H1 (cell line): ENCODE results near the gene GSAP. TPM values are rescaled to one million over a fixed set of nuclear protein-coding genes. Genes with fewer than 3 reads are reported as not detected.

Experiments
- CTCF ChIA-PET: fragments of 300-600 bp; sonication (Branson Sonifier 250); formaldehyde crosslinking; loops from one replicate; lab custom pipeline; 2021; ENCODE audit not compliant: partially characterized antibody; lab: Charles Lee
- POLR2A ChIA-PET: fragments of 300-600 bp; sonication (Branson Sonifier 250); formaldehyde crosslinking; loops from one replicate; lab custom pipeline; 2021; ENCODE audit warnings: inconsistent platforms; ENCODE audit not compliant: partially characterized antibody; lab: Charles Lee
- DNase-seq, 2 experiments: peaks; one replicate each; pipeline versions ENCODE4 v3.0.0 to v3.0.0-alpha.2; 2010 to 2022; ENCODE audit warnings: low spot score in 2 of 2, low read depth in 1 of 2, mixed read lengths in 1 of 2
- FAIRE-seq: peaks from 2 replicates; lab custom pipeline; 2011; peaks lifted over from hg19 to GRCh38; lab: Jason Lieb, UNC
- H2AFZ ChIP-seq: 2 replicates; pipeline ENCODE4 v1.8.1; 2012; ENCODE audit warnings: low read length, inconsistent platforms
- H2AK5ac ChIP-seq: 2 replicates; pipeline ENCODE4 v1.6.1; 2013; ENCODE audit warnings: low read depth, low read length
- H2BK120ac ChIP-seq: replicated peaks from 2 replicates; pipeline ENCODE3; 2013; ENCODE audit warnings: low read depth, low read length, inconsistent platforms
- H2BK12ac ChIP-seq: 2 replicates; pipeline ENCODE4 v1.6.1; 2013; ENCODE audit warnings: low read depth, low read length
- H2BK15ac ChIP-seq: 2 replicates; pipeline ENCODE4 v1.6.1; 2013; ENCODE audit warnings: low read length
- H2BK20ac ChIP-seq: 2 replicates; pipeline ENCODE4 v1.6.1; 2013; ENCODE audit warnings: low read length
- H2BK5ac ChIP-seq: 2 replicates; pipeline ENCODE4 v1.6.1; 2013; ENCODE audit warnings: low read depth, low read length
- H3K14ac ChIP-seq: 2 replicates; pipeline ENCODE4 v1.6.1; 2013; ENCODE audit warnings: inconsistent platforms; ENCODE audit not compliant: insufficient read length
- H3K18ac ChIP-seq: 2 replicates; pipeline ENCODE4 v1.6.1; 2013; ENCODE audit warnings: low read length; ENCODE audit errors: extremely low read depth
- H3K23ac ChIP-seq: 2 replicates; pipeline ENCODE4 v1.6.1; 2013; ENCODE audit warnings: inconsistent platforms; ENCODE audit not compliant: insufficient read length
- H3K23me2 ChIP-seq: 2 replicates; pipeline ENCODE4 v1.6.1; 2013; ENCODE audit warnings: low read depth, low read length
- H3K27ac ChIP-seq: 2 replicates; pipeline ENCODE4 v1.6.1; 2011; ENCODE audit warnings: low read depth, low read length, inconsistent platforms
- H3K27me3 ChIP-seq, 4 experiments: replicated peaks in 1 of 4; 1 replicate in 1 of 4; 2 replicates in 3 of 4; pipeline versions ENCODE4 v1.6.1 to v1.8.1; 2011 to 2013; ENCODE audit warnings: low read length in 3 of 4, mild to moderate bottlenecking in 3 of 4, inconsistent platforms in 2 of 4, mixed read lengths in 2 of 4, moderate library complexity in 1 of 4; ENCODE audit not compliant: control insufficient read depth in 3 of 4, insufficient read depth in 3 of 4; ENCODE audit errors: extremely low read depth in 1 of 4
- H3K36me3 ChIP-seq, 4 experiments: 2 replicates each; pipeline versions ENCODE4 v1.6.1 to v1.8.1; 2011 to 2013; ENCODE audit warnings: mild to moderate bottlenecking in 4 of 4, low read length in 3 of 4, moderate library complexity in 2 of 4, control low read depth in 1 of 4, inconsistent platforms in 1 of 4; ENCODE audit not compliant: insufficient read depth in 4 of 4, control insufficient read depth in 2 of 4
- H3K4ac ChIP-seq: replicated peaks from 2 replicates; pipeline ENCODE3; 2013; ENCODE audit warnings: low read length, low read depth, mixed read lengths, inconsistent platforms; ENCODE audit not compliant: insufficient read length
- H3K4me1 ChIP-seq, 4 experiments: replicated peaks in 1 of 4; 1 replicate in 1 of 4; 2 replicates in 3 of 4; pipeline versions ENCODE4 v1.6.1 to v1.8.1; 2011 to 2013; ENCODE audit warnings: low read length in 3 of 4, inconsistent platforms in 2 of 4, mixed read lengths in 1 of 4; ENCODE audit not compliant: insufficient read depth in 4 of 4, control insufficient read depth in 3 of 4
- H3K4me2 ChIP-seq, 2 experiments: 2 replicates each; pipeline versions ENCODE4 v1.6.1 to v1.8.1; 2011 to 2013; ENCODE audit warnings: low read depth in 2 of 2, low read length in 2 of 2, control low read depth in 1 of 2, inconsistent platforms in 1 of 2, mild to moderate bottlenecking in 1 of 2; ENCODE audit not compliant: insufficient read depth in 1 of 2
- H3K4me3 ChIP-seq, 4 experiments: fragments of 200-600, 300-600 bp in 1 of 4; sonication (generic), shearing (Covaris generic), sonication (Bioruptor Twin) in 1 of 4; 2 replicates each; pipeline versions ENCODE4 v1.5.1 to v1.8.1; 2011 to 2016; ENCODE audit warnings: low read length in 4 of 4, low read depth in 3 of 4, control low read depth in 2 of 4, inconsistent platforms in 2 of 4, mild to moderate bottlenecking in 2 of 4, mixed read lengths in 1 of 4, moderate library complexity in 1 of 4; ENCODE audit not compliant: insufficient read depth in 2 of 4; ENCODE audit errors: extremely low read depth in 1 of 4
- H3K56ac ChIP-seq: replicated peaks from 2 replicates; pipeline ENCODE3; 2013; ENCODE audit warnings: low read depth, mild to moderate bottlenecking, mixed read lengths, low read length, inconsistent platforms; ENCODE audit not compliant: insufficient read length
- H3K79me1 ChIP-seq: 2 replicates; pipeline ENCODE4 v1.6.1; 2013; ENCODE audit warnings: low read depth, low read length, control low read depth
- H3K79me2 ChIP-seq, 2 experiments: 2 replicates each; pipeline versions ENCODE4 v1.6.1 to v1.8.1; 2012 to 2013; ENCODE audit warnings: low read length in 2 of 2, mild to moderate bottlenecking in 2 of 2, inconsistent platforms in 1 of 2; ENCODE audit not compliant: insufficient read depth in 2 of 2, control insufficient read depth in 1 of 2
- H3K9ac ChIP-seq, 4 experiments: replicated peaks in 1 of 4; 1 replicate in 1 of 4; 2 replicates in 3 of 4; pipeline versions ENCODE4 v1.6.1 to v1.8.1; 2011 to 2013; ENCODE audit warnings: low read depth in 3 of 4, low read length in 3 of 4, control low read depth in 2 of 4, mild to moderate bottlenecking in 2 of 4, moderate library complexity in 2 of 4, inconsistent platforms in 1 of 4; ENCODE audit errors: extremely low read depth in 1 of 4
- H3K9me3 ChIP-seq, 2 experiments: 2 replicates each; pipeline versions ENCODE4 v1.6.1 to v1.8.1; 2012 to 2013; ENCODE audit warnings: mild to moderate bottlenecking in 2 of 2, moderate library complexity in 2 of 2, control low read depth in 1 of 2, inconsistent platforms in 1 of 2, low read depth in 1 of 2, low read length in 1 of 2, mixed read lengths in 1 of 2; ENCODE audit not compliant: insufficient read depth in 2 of 2
- H4K20me1 ChIP-seq, 2 experiments: replicated peaks in 1 of 2; 2 replicates each; pipeline versions ENCODE3 to v1.8.1; 2011 to 2013; ENCODE audit warnings: inconsistent platforms in 2 of 2, low read length in 2 of 2, mild to moderate bottlenecking in 1 of 2; ENCODE audit not compliant: insufficient read depth in 2 of 2, control insufficient read depth in 1 of 2
- H4K5ac ChIP-seq: 2 replicates; pipeline ENCODE4 v1.6.1; 2013; ENCODE audit warnings: low read length, low read depth, mixed read lengths, inconsistent platforms; ENCODE audit not compliant: insufficient read length
- H4K8ac ChIP-seq: 2 replicates; pipeline ENCODE4 v1.8.0; 2013; ENCODE audit warnings: mild to moderate bottlenecking, moderate library complexity, low read length, inconsistent platforms; ENCODE audit not compliant: insufficient read depth; ENCODE audit errors: extremely low read depth
- H4K91ac ChIP-seq: replicated peaks from 2 replicates; pipeline ENCODE3; 2013; ENCODE audit warnings: low read length, mixed read lengths, inconsistent platforms; ENCODE audit not compliant: insufficient read length
- CBX5 ChIP-seq: fragments of 300-800, 300-1000 bp; sonication (generic); IDR thresholded peaks from 2 replicates; pipeline ENCODE4 v1.7.1; 2016; ENCODE audit warnings: antibody characterized with exemption, low read length, low read depth
- CEBPB ChIP-seq: IDR thresholded peaks from 2 replicates; pipeline ENCODE4 v1.6.1; 2012; ENCODE audit warnings: low read depth, low read length
- EGR1 ChIP-seq: IDR thresholded peaks from 2 replicates; pipeline ENCODE4 v1.6.1; 2011; ENCODE audit warnings: low read depth, low read length, borderline replicate concordance
- RAD21 ChIP-seq, 2 experiments: IDR thresholded peaks in 1 of 2; conservative IDR thresholded peaks in 1 of 2; 2 replicates each; pipeline ENCODE4 v1.6.1; 2011; ENCODE audit warnings: low read depth in 2 of 2, low read length in 2 of 2, improper control_type of control experiment in 1 of 2, inconsistent platforms in 1 of 2, mild to moderate bottlenecking in 1 of 2, moderate library complexity in 1 of 2
- WGBS, 2 experiments: shearing (Covaris generic) in 1 of 2; methylation state at CpG; one replicate each; pipeline versions ENCODE4 v1.1.6 to v1.1.7; 2013 to 2015; ENCODE audit warnings: low lambda C conversion rate in 2 of 2, mixed read lengths in 2 of 2, inconsistent platforms in 1 of 2, low coverage in 1 of 2, missing lambda C conversion rate in 1 of 2; ENCODE audit not compliant: insufficient replicate concordance in 2 of 2, insufficient coverage in 1 of 2, insufficient read length in 1 of 2; ENCODE audit errors: extremely low coverage in 1 of 2, missing lambda C conversion rate in 1 of 2; 5-methylcytosine and 5-hydroxymethylcytosine counted together
- polyA plus RNA-seq, 7 experiments: library from polyadenylated mRNA; depleted of rRNA in 3 of 7; stranded (reverse) in 5 of 7; unstranded in 2 of 7; fragments of >200 nt in 5 of 7; fragments of 200-250 nt in 2 of 7; gene quantifications; 1 replicate in 5 of 7; 2 replicates in 1 of 7; 4 replicates in 1 of 7; pipeline versions ENCODE4 v1.2.1 to v1.2.3, GENCODE V29; 2011 to 2013; ENCODE audit warnings: missing spikeins in 2 of 7, mixed read lengths in 2 of 7
- total RNA-seq: library from RNA; stranded (reverse); fragmentation: NEBNext Ultra II Directional; extraction: Animal tissue kit (Norgen Biotek cat#: 25700); gene quantifications from 2 replicates; pipeline ENCODE4 v1.2.1, GENCODE V29; 2021

The GSAP gene
- total and polyA plus RNA-seq, 2 of the 8 experiments (the other 6 are each of a cell fraction or from before 2014, with no cell fraction given), result 0.93 to 2.1 TPM

DNA sequence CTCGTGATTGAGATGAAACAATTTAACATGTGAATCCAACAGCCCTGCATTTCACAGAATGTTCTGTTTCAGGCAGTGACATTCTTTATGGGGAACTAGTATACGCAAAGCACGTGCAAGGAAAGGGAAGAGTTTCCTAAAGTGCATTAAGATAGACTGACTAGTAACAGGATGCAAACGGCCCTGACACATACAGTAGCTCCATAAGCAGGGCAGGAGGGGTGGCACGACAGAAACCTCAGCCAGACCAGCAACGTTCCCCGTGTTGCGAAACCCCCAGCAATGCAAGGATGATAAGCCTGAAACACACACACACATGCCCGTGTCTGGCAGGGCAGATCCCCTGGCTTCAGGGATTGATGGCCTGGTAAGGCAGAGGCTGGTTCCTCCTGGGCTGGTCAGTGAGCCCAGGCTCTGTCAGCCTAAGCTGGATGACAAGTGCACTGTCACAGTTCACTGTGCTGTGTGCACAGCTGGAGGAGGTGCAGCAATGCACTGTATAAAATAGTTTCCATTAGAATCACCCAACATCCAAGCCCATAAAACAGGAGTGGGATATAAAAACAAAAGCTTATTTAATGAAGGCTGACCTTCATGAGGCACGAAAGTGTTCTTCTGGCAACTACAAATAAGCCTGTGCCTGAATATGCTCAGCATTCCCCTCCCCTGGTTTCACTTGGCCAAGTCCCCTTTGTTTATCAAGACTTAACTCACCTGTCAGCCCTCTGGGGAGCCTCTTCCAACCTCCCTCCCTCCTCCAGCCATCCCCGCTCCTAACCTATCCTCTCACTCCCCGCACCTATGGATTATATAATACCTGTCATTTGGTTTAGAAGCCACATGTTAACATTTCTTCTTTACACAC, 88.8 kb downstream of the GSAP start:
- Histone ChIP-seq H3K14ac (no peak overlapping the region), H4K91ac (no peak overlapping the region), H4K20me1 (no peaks in the 10 kb centered on the region), H3K4me3 (no peak overlapping the region), H2AFZ (no peak overlapping the region), H3K79me1 (no peaks in the 10 kb centered on the region), H4K8ac (no peak overlapping the region), H2BK5ac (no peak overlapping the region), H2BK15ac (no peak overlapping the region), H3K27ac (no peak overlapping the region), H3K23ac (no peak overlapping the region), H2BK12ac (no peak overlapping the region), H3K9ac (no peak overlapping the region), H3K56ac (no peak overlapping the region), H3K4ac (no peak overlapping the region), H2BK20ac (no peak overlapping the region), H3K79me2 (no peaks in the 10 kb centered on the region), H3K27me3 (no peaks in the 10 kb centered on the region), H3K18ac (no peak overlapping the region), H3K23me2 (0 out of 2 replicates have a peak, but pooled peaks cover 3% of the 10 kb centered on the region), H2BK120ac (no peak overlapping the region), H3K9me3 (no peaks in the 10 kb centered on the region), H3K4me2 (no peak overlapping the region), H3K4me1 (peaks cover 0 to 10% (median 6%) of the 10 kb centered on the region in 4 experiments; a peak in 5 of 7 replicates), H4K5ac (no peak overlapping the region), H3K36me3 (no peaks in the 10 kb centered on the region), H2AK5ac (no peak overlapping the region)
- DNase-seq (no peak), FAIRE-seq (no peak)
- TF ChIP-seq RAD21 (IDR thresholded peaks at IDR 0.05 in 1 of 2, conservative IDR thresholded peaks at IDR 0.05 in 1 of 2; ENCODE audit: low read depth in 2 of 2, low read length in 2 of 2), result no peak
- TF ChIP-seq CEBPB, result peak; percentile 82
- TF ChIP-seq EGR1, result no peak
- no peak for TF ChIP-seq CBX5
- POLR2A ChIA-PET, result no interaction called here
- CTCF ChIA-PET, result interaction anchor here (1.2 to 1.4 kb wide), 2 partner anchors 27 to 80 kb away, joined by 3 to 7 read pairs; no protein-coding TSS in a partner anchor
- 72% methylated on average over 12 of the region's 12 CpGs; no CpG with 5 or more reads in 1 of the 2 experiments for WGBS, 2 experiments
